Kidney (tissue), 14 donors: ENCODE data around the gene FARP1. TPM values are rescaled to one million over a fixed set of nuclear protein-coding genes. Genes with fewer than 3 reads are reported as not detected.

Experiments
- DNase-seq, 5 donors: peaks; one replicate each; pipeline ENCODE4 v3.0.0-alpha.2; 2013 to 2020
- FAIRE-seq: peaks from 2 replicates; lab custom pipeline; 2012; peaks lifted over from hg19 to GRCh38; lab: Jason Lieb, UNC
- H3K27ac ChIP-seq, 2 donors: one replicate each; pipeline ENCODE4 v1.7.0; 2013; ENCODE audit warnings: low read depth in 2 of 2, low read length in 2 of 2, inconsistent platforms in 1 of 2
- H3K27me3 ChIP-seq: one replicate; pipeline ENCODE4 v1.7.1; 2013; ENCODE audit warnings: low read length, inconsistent platforms; ENCODE audit not compliant: control insufficient read depth, insufficient read depth
- H3K36me3 ChIP-seq, 3 donors: one replicate each; pipeline versions ENCODE4 v1.7.0 to v1.7.1; 2013; ENCODE audit warnings: low read length in 3 of 3, control low read depth in 1 of 3, inconsistent platforms in 1 of 3; ENCODE audit not compliant: insufficient read depth in 3 of 3, control insufficient read depth in 2 of 3
- H3K4me1 ChIP-seq, 3 donors: one replicate each; pipeline versions ENCODE4 v1.7.0 to v1.7.1; 2013; ENCODE audit warnings: low read length in 3 of 3, inconsistent platforms in 1 of 3, low read depth in 1 of 3; ENCODE audit not compliant: control insufficient read depth in 2 of 3, insufficient read depth in 2 of 3
- H3K4me3 ChIP-seq, 3 donors: one replicate each; pipeline versions ENCODE4 v1.7.0 to v1.8.1; 2013; ENCODE audit warnings: low read length in 3 of 3, control low read depth in 1 of 3, inconsistent platforms in 1 of 3
- H3K9ac ChIP-seq, 3 donors: one replicate each; pipeline versions ENCODE4 v1.7.0 to v1.7.1; 2013; ENCODE audit warnings: low read length in 3 of 3, control low read depth in 1 of 3, inconsistent platforms in 1 of 3
- H3K9me3 ChIP-seq, 3 donors: one replicate each; pipeline versions ENCODE4 v1.7.0 to v1.7.1; 2013; ENCODE audit warnings: low read length in 3 of 3, control low read depth in 1 of 3, inconsistent platforms in 1 of 3; ENCODE audit not compliant: control insufficient read depth in 2 of 3, insufficient read depth in 1 of 3
- CTCF ChIP-seq: IDR thresholded peaks from 3 replicates; pipeline ENCODE4 v1.5.1; 2012; ENCODE audit warnings: mild to moderate bottlenecking, moderate library complexity, borderline replicate concordance; ENCODE audit not compliant: insufficient read depth; ENCODE audit errors: extremely low read depth
- intact Hi-C: fragments of 100-400 bp; cut with DNase I; formaldehyde crosslinking; loops from one replicate; pipeline ENCODE4 v1.11.1; 2022
- polyA plus RNA-seq: library from polyadenylated mRNA; stranded (reverse); fragments of 350-450 nt; fragmentation: Illumina TruSeq; extraction: RNeasy Lipid Tissue Mini Kit (QIAGEN cat#74804); gene quantifications from one replicate; pipeline ENCODE4 v1.2.3, GENCODE V29; 2014; ENCODE audit warnings: low read depth, low replicate concordance; ENCODE audit not compliant: insufficient read depth
- total RNA-seq: library from RNA; stranded (reverse); fragmentation: NEBNext Ultra II Directional; extraction: Animal tissue kit (Norgen Biotek cat#: 25700); gene quantifications from one replicate; pipeline ENCODE4 v1.2.1, GENCODE V29; 2021
- donor health status: control.
- donor health status: control.
- donor health status: control.
- donor health status: control.
- donor health status: control.
- donor health status: DM: yes; HTN: yes; CAD: no.
- donor health status: Normal renal cell carcinoma (clear cell type).

Gene FARP1
- total and polyA plus RNA-seq, 2 donors from 2014 or later, result 123 to 229 TPM

DNA sequence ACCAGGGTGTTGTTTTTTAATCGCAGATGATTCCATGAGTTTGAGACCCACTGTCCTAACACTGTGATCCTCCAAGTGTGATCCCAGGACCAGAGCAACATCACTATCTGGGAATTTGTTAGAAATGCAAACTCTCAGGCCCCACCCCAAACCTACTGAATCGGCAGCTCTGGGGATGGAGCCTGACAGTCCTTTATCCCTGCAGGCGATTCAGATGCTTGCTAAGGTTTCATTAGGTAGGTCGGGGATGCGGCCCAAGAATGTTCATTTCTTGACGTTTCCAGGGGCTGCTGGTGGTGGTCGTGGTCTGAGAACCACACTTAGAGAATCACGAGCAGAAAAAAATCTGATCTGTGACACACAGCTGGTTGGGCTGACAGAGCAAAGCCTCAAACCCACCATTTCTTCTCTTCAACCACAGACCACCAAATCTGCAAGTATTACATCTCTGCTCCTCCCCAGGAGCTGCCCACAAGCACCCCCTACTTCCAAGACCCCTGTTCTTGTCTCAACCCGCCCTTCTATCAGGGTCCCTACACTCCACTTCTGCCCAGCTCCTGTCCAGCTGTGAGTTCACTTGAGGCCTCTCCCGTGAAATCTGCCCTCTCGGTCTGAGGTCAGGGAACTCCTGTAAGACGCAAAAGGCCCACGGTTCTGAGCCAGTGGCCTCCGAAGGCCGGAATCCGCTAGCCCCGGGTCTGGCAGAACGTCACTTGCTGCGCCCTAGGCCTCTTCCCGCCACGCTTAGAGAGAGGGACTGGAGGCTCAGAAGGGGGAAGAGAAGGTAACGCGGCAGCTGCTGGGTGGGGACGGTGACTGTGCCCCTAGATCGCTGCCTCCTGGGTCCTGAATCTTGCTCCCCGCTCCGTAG is 1.1 kb upstream of the FARP1 start:
- Histone ChIP-seq H3K27ac (peak overlapping the region; percentile 77 to 83), H3K9ac (peak overlapping the region in 1 of 3 donors; percentile 81), H3K9me3 (no peaks in the 10 kb centered on the region), H3K36me3 (no peaks in the 10 kb centered on the region), H3K4me3 (peak overlapping the region; percentile 54 to 68 (median 65)), H3K4me1 (peaks cover 0 to 8% (median 4%) of the 10 kb centered on the region in 3 donors), H3K27me3 (no peaks in the 10 kb centered on the region)
- DNase-seq, result peak in 4 of 5 donors; percentile 52 to 73 (median 68)
- intact Hi-C loops, result no loop called here
- no peak for TF ChIP-seq CTCF
- FAIRE-seq, result no peak

- no peak overlapping the region for H3K9ac ChIP-seq
- no peaks in the 10 kb centered on the region for H3K27me3 ChIP-seq
- FAIRE-seq, result no peak
- peaks cover 0 to 13% (median 8%) of the 10 kb centered on the region in 3 donors for H3K4me1 ChIP-seq
- intact Hi-C loops, result no loop called here
- H3K9me3 ChIP-seq, result no peaks in the 10 kb centered on the region
- H3K36me3 ChIP-seq, result no peaks in the 10 kb centered on the region
- H3K27ac ChIP-seq, result peak overlapping the region; percentile 68 to 83
- peak in 3 of 5 donors; percentile 60 to 90 (median 80) for DNase-seq
- TF ChIP-seq CTCF, result no peak
- peak overlapping the region in 1 of 3 donors; percentile 73 for H3K4me3 ChIP-seq
Observed at GRCh38 chr13:98143157-98143553, 261 bp downstream of the FARP1 start.

GRCh38 chr13:98143601-98144026 is 720 bp downstream of the FARP1 start:
- Histone ChIP-seq H3K4me1 (peaks cover 0 to 13% (median 8%) of the 10 kb centered on the region in 3 donors), H3K27me3 (no peaks in the 10 kb centered on the region), H3K36me3 (no peaks in the 10 kb centered on the region), H3K4me3 (peak overlapping the region; percentile 73 to 82 (median 82)), H3K9me3 (no peaks in the 10 kb centered on the region), H3K27ac (peak overlapping the region; percentile 68 to 83), H3K9ac (peak overlapping the region; percentile 76 to 98 (median 80))
- TF ChIP-seq CTCF, result no peak
- FAIRE-seq (no peak), DNase-seq (peak in 2 of 5 donors; percentile 22 to 60)
- intact Hi-C loops, result no loop called here
